GM08714 (cell line): ENCODE results near the gene TMEM259.

Source experiments
- H3K4me3 ChIP-seq: fragments of 200-500 bp; sonication (Bioruptor generic); 2 replicates; pipeline ENCODE4 v1.5.1; 2014; ENCODE audit warnings: mild to moderate bottlenecking, low read length, inconsistent platforms
- ZNF274 ChIP-seq: IDR thresholded peaks from 2 replicates; pipeline ENCODE4 v1.6.1; 2012; ENCODE audit warnings: mild to moderate bottlenecking, low read depth, low read length

The TMEM259 gene

GRCh38 chr19:1019980-1020867, 699 bp downstream of the TMEM259 start:
- peak overlapping the region; percentile 88 for H3K4me3 ChIP-seq
- no peak for TF ChIP-seq ZNF274

GRCh38 chr19:1019616-1019961, 1.3 kb downstream of the TMEM259 start:
- no peak for TF ChIP-seq ZNF274
- H3K4me3 ChIP-seq: peak overlapping the region; percentile 88

- peak overlapping the region; percentile 88; the same call in 1 of the 2 replicates for H3K4me3 ChIP-seq
- no peak for TF ChIP-seq ZNF274
These were observed 1.8 kb downstream of the TMEM259 start for GRCh38 chr19:1018932-1019615.

GRCh38 chr19:1018393-1018792, 2.5 kb downstream of the TMEM259 start:
- TF ChIP-seq ZNF274: no peak
- no peak overlapping the region for H3K4me3 ChIP-seq

GRCh38 chr19:1017906-1018305, 3.0 kb downstream of the TMEM259 start:
- H3K4me3 ChIP-seq: no peak overlapping the region
- TF ChIP-seq ZNF274: no peak

GRCh38 chr19:1017115-1017905, 3.6 kb downstream of the TMEM259 start:
- no peak for TF ChIP-seq ZNF274
- H3K4me3 ChIP-seq: no peak overlapping the region

GRCh38 chr19:1016647-1017114, 4.2 kb downstream of the TMEM259 start:
- H3K4me3 ChIP-seq: no peak overlapping the region
- no peak for TF ChIP-seq ZNF274

GRCh38 chr19:1015782-1016646, 4.9 kb downstream of the TMEM259 start:
- TF ChIP-seq ZNF274: no peak
- no peak overlapping the region for H3K4me3 ChIP-seq

GRCh38 chr19:1015061-1015781, 5.7 kb downstream of the TMEM259 start:
- H3K4me3 ChIP-seq: no peak overlapping the region
- no peak for TF ChIP-seq ZNF274

- no peak overlapping the region for H3K4me3 ChIP-seq
- TF ChIP-seq ZNF274: no peak
These were observed 6.5 kb downstream of the TMEM259 start for GRCh38 chr19:1014161-1015060.

- H3K4me3 ChIP-seq: no peak overlapping the region
- no peak for TF ChIP-seq ZNF274
These were observed 7.7 kb downstream of the TMEM259 start for GRCh38 chr19:1013218-1013617.

- TF ChIP-seq ZNF274: no peak
- no peak overlapping the region for H3K4me3 ChIP-seq
These were observed 8.6 kb downstream of the TMEM259 start for GRCh38 chr19:1012334-1012733.

GRCh38 chr19:1011831-1012333, 9.0 kb downstream of the TMEM259 start:
- no peak for TF ChIP-seq ZNF274
- no peak overlapping the region for H3K4me3 ChIP-seq
